Aorta (tissue), 5 donors: ENCODE results near the gene PTPRM. TPM values are rescaled to one million over a fixed set of nuclear protein-coding genes. Genes with fewer than 3 reads are reported as not detected.

Experiments
- ATAC-seq: fragments of 200-7000 bp; cut with Tn5 transposase; one replicate; pipeline ENCODE4 v1.9.1; 2022; ENCODE audit warnings: moderate library complexity; ENCODE audit not compliant: low FRiP score
- DNase-seq, 2 donors: peaks; one replicate each; pipeline ENCODE4 v3.0.0-alpha.2; 2020
- H3K27ac ChIP-seq, 2 donors: one replicate each; pipeline ENCODE4 v1.5.1; 2013; ENCODE audit warnings: low read length in 2 of 2, mild to moderate bottlenecking in 2 of 2, moderate library complexity in 2 of 2, control low read depth in 1 of 2, inconsistent platforms in 1 of 2, low read depth in 1 of 2
- H3K27me3 ChIP-seq, 2 donors: one replicate each; pipeline ENCODE4 v1.6.1; 2013; ENCODE audit warnings: control low read depth in 1 of 2, low read length in 1 of 2, mild to moderate bottlenecking in 1 of 2, moderate library complexity in 1 of 2; ENCODE audit not compliant: insufficient read depth in 2 of 2, control insufficient read depth in 1 of 2
- H3K36me3 ChIP-seq, 2 donors: one replicate each; pipeline ENCODE4 v1.6.1; 2013; ENCODE audit warnings: control low read depth in 1 of 2, low read length in 1 of 2, mild to moderate bottlenecking in 1 of 2; ENCODE audit not compliant: insufficient read depth in 2 of 2, control insufficient read depth in 1 of 2
- H3K4me1 ChIP-seq, 2 donors: one replicate each; pipeline ENCODE4 v1.6.1; 2013; ENCODE audit warnings: low read length in 2 of 2, control low read depth in 1 of 2, mild to moderate bottlenecking in 1 of 2, moderate library complexity in 1 of 2; ENCODE audit not compliant: insufficient read depth in 2 of 2, control insufficient read depth in 1 of 2
- H3K4me3 ChIP-seq, 2 donors: one replicate each; pipeline ENCODE4 v1.5.1; 2013; ENCODE audit warnings: low read length in 2 of 2, control low read depth in 1 of 2, mild to moderate bottlenecking in 1 of 2
- H3K9me3 ChIP-seq: one replicate; pipeline ENCODE4 v1.6.1; 2013; ENCODE audit warnings: mild to moderate bottlenecking, low read length; ENCODE audit not compliant: control insufficient read depth
- WGBS, 2 donors: extraction: QIAGEN DNeasy Blood & Tissue Kit; methylation state at CpG; one replicate each; pipeline ENCODE4 v1.1.7; 2013; 5-methylcytosine and 5-hydroxymethylcytosine counted together
- intact Hi-C, 2 donors: fragments of 100-400 bp; cut with DNase I; formaldehyde crosslinking; loops; one replicate each; pipeline versions ENCODE4 v1.14.2 to v1.15.0; 2022
- polyA plus RNA-seq, 2 donors: library from polyadenylated mRNA; stranded (reverse); fragments of 200-250 nt; gene quantifications; one replicate each; pipeline ENCODE4 v1.2.3, GENCODE V29; 2013
- total RNA-seq, 2 donors: library from RNA; stranded (reverse); fragmentation: NEBNext Ultra II Directional; extraction: Animal tissue kit (Norgen Biotek cat#: 25700); gene quantifications; one replicate each; pipeline ENCODE4 v1.2.1, GENCODE V29; 2021
- donor health status: healthy with polysubstance abuse.
- donor health status: Bipolar disorder and iron deficiency.
- donor health status: DM: no; HTN: no; CAD: no.
- donor health status: DM: no; HTN: no; CAD: no.
- donor health status: DM: yes; HTN: yes; CAD: no.

Gene PTPRM
- total and polyA plus RNA-seq, 4 donors = 10.6 to 98.9 (median 65.6) TPM

- no peaks in the 10 kb centered on the region for H3K36me3 ChIP-seq
- no peak overlapping the region for H3K27ac ChIP-seq
- no peak overlapping the region for H3K4me3 ChIP-seq
- no peak for DNase-seq
- WGBS, 2 donors = 91% methylated on average over 5 of the region's 5 CpGs
- no peak for ATAC-seq
- peaks cover 0 to 1% of the 10 kb centered on the region in 2 donors for H3K4me1 ChIP-seq
- intact Hi-C loops = no loop called here
- H3K27me3 ChIP-seq = no peaks in the 10 kb centered on the region
- H3K9me3 ChIP-seq = no peaks in the 10 kb centered on the region
These were observed 690.8 kb downstream of the PTPRM start for GRCh38 chr18:8257851-8258434.

- no peaks in the 10 kb centered on the region for H3K9me3 ChIP-seq
- no peak overlapping the region for H3K4me3 ChIP-seq
- 98 to 100% methylated on average over 1 of the region's 1 CpG for WGBS, 2 donors
- no peak for ATAC-seq
- intact Hi-C loops = no loop called here
- no peak for DNase-seq
- no peaks in the 10 kb centered on the region for H3K4me1 ChIP-seq
- H3K36me3 ChIP-seq = no peaks in the 10 kb centered on the region
- no peak overlapping the region for H3K27ac ChIP-seq
- H3K27me3 ChIP-seq = no peaks in the 10 kb centered on the region
These were observed 693.2 kb downstream of the PTPRM start for GRCh38 chr18:8260319-8260718.

- 93 to 96% methylated on average over 9 of the region's 9 CpGs for WGBS, 2 donors
- Histone ChIP-seq H3K9me3 (no peaks in the 10 kb centered on the region), H3K4me3 (no peak overlapping the region), H3K36me3 (no peaks in the 10 kb centered on the region), H3K27ac (no peak overlapping the region), H3K27me3 (no peaks in the 10 kb centered on the region), H3K4me1 (no peaks in the 10 kb centered on the region)
- DNase-seq (no peak), ATAC-seq (no peak)
- intact Hi-C loops = no loop called here
These were observed 693.7 kb downstream of the PTPRM start for GRCh38 chr18:8260827-8261226.

- Histone ChIP-seq H3K4me3 (no peak overlapping the region), H3K36me3 (no peaks in the 10 kb centered on the region), H3K4me1 (no peaks in the 10 kb centered on the region), H3K9me3 (no peaks in the 10 kb centered on the region), H3K27ac (no peak overlapping the region), H3K27me3 (no peaks in the 10 kb centered on the region)
- intact Hi-C loops = no loop called here
- ATAC-seq = no peak
- 87 to 88% methylated on average over 7 of the region's 7 CpGs for WGBS, 2 donors
- DNase-seq = no peak
These were observed 694.6 kb downstream of the PTPRM start for GRCh38 chr18:8261651-8262091.

GRCh38 chr18:8262221-8262620 is 695.1 kb downstream of the PTPRM start:
- WGBS, 2 donors = 41 to 56% methylated on average over 6 of the region's 6 CpGs
- Histone ChIP-seq H3K27ac (no peak overlapping the region), H3K4me3 (no peak overlapping the region), H3K4me1 (no peaks in the 10 kb centered on the region), H3K9me3 (no peaks in the 10 kb centered on the region), H3K27me3 (no peaks in the 10 kb centered on the region), H3K36me3 (no peaks in the 10 kb centered on the region)
- ATAC-seq (no peak), DNase-seq (no peak)
- intact Hi-C loops = no loop called here

GRCh38 chr18:8264116-8264515 is 697.0 kb downstream of the PTPRM start:
- Histone ChIP-seq H3K36me3 (no peaks in the 10 kb centered on the region), H3K4me1 (no peaks in the 10 kb centered on the region), H3K27me3 (no peaks in the 10 kb centered on the region), H3K27ac (no peak overlapping the region), H3K9me3 (no peaks in the 10 kb centered on the region), H3K4me3 (no peak overlapping the region)
- ATAC-seq (no peak), DNase-seq (no peak)
- intact Hi-C loops = no loop called here
- WGBS, 2 donors = 93 to 95% methylated on average over 5 of the region's 5 CpGs

GRCh38 chr18:8264861-8265411 is 697.8 kb downstream of the PTPRM start:
- DNase-seq = no peak
- intact Hi-C loops = no loop called here
- WGBS, 2 donors = 49 to 51% methylated on average over 6 of the region's 6 CpGs

GRCh38 chr18:8272254-8272653 is 705.1 kb downstream of the PTPRM start:
- DNase-seq (no peak), ATAC-seq (no peak)
- intact Hi-C loops = no loop called here
- Histone ChIP-seq H3K27ac (no peak overlapping the region), H3K36me3 (no peaks in the 10 kb centered on the region), H3K4me1 (no peaks in the 10 kb centered on the region), H3K27me3 (no peaks in the 10 kb centered on the region), H3K4me3 (no peak overlapping the region), H3K9me3 (no peaks in the 10 kb centered on the region)

More at GRCh38 chr18:8264861-8265411, 697.8 kb downstream of the PTPRM start:
- Histone ChIP-seq H3K36me3 (no peaks in the 10 kb centered on the region), H3K4me1 (no peaks in the 10 kb centered on the region), H3K27ac (no peak overlapping the region), H3K27me3 (no peaks in the 10 kb centered on the region), H3K4me3 (no peak overlapping the region), H3K9me3 (no peaks in the 10 kb centered on the region)
- no peak for ATAC-seq

- Histone ChIP-seq H3K4me1 (no peaks in the 10 kb centered on the region), H3K9me3 (no peaks in the 10 kb centered on the region), H3K36me3 (no peaks in the 10 kb centered on the region), H3K27me3 (no peaks in the 10 kb centered on the region), H3K27ac (no peak overlapping the region), H3K4me3 (no peak overlapping the region)
- 97 to 100% methylated on average over 1 of the region's 1 CpG for WGBS, 2 donors
- ATAC-seq = no peak
- intact Hi-C loops = no loop called here
- no peak for DNase-seq
These were observed 707.3 kb downstream of the PTPRM start for GRCh38 chr18:8274370-8274769.
